ENCODE data around the gene STK32A. TPM values are rescaled to one million over a fixed set of nuclear protein-coding genes. Genes with fewer than 3 reads are reported as not detected.
"Not testable (repeated sequence)": the region's sequence is repeated elsewhere in the genome, so short reads cannot be mapped to it uniquely, and the experiment has no call there.

STK32A gene
- total RNA-seq, 1 experiment from 2014 or later, result not detected

DNA sequence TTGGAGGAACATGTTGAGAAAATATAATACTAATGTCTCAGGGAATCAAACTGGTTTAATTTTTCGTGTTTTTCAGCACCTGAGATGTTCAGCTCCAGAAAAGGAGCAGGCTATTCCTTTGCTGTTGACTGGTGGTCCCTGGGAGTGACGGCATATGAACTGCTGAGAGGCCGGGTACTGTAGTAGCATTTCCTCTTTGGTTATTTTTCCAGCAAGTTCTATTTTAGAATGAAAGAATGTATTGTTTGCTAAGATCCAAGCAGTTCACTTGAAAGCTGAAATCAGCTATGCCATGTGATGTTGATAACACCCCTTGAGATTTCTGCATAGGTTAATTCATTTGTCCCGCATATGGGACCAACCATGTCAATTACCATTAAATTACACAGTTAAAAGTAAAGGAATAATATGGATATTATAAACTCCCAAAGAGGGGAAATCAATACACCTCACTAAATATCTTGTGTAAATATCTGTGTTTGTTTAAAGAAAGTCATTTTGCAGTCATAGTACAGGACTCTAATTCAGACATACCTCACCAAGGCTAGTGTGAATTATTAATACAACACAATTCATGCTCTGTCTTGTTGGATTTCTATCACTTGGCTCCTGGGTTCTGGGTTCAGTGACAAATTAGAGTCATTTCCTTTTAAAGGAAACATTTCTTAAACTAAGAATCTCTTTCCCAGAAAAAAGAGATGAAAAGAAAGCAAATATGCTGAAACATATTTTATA lies 126.8 kb downstream of the STK32A start:
- BruUV-seq (replicated peaks), result no TSS peak
- no peaks in the 10 kb centered on the region for H3K9me3 ChIP-seq (ENCODE audit: control insufficient read depth, insufficient read depth, low read depth, low read length)
- TF ChIP-seq TCF7L2 (IDR thresholded peaks at IDR 0.05; ENCODE audit: low read depth, low read length) (no peak), SIN3A (IDR thresholded peaks at IDR 0.05; ENCODE audit: borderline replicate concordance, insufficient read depth, low read depth, low read length) (no peak), POLR2AphosphoS5 (IDR thresholded peaks at IDR 0.05; ENCODE audit: low read depth, low read length) (no peak)
- TF ChIP-seq, protein P1, sequence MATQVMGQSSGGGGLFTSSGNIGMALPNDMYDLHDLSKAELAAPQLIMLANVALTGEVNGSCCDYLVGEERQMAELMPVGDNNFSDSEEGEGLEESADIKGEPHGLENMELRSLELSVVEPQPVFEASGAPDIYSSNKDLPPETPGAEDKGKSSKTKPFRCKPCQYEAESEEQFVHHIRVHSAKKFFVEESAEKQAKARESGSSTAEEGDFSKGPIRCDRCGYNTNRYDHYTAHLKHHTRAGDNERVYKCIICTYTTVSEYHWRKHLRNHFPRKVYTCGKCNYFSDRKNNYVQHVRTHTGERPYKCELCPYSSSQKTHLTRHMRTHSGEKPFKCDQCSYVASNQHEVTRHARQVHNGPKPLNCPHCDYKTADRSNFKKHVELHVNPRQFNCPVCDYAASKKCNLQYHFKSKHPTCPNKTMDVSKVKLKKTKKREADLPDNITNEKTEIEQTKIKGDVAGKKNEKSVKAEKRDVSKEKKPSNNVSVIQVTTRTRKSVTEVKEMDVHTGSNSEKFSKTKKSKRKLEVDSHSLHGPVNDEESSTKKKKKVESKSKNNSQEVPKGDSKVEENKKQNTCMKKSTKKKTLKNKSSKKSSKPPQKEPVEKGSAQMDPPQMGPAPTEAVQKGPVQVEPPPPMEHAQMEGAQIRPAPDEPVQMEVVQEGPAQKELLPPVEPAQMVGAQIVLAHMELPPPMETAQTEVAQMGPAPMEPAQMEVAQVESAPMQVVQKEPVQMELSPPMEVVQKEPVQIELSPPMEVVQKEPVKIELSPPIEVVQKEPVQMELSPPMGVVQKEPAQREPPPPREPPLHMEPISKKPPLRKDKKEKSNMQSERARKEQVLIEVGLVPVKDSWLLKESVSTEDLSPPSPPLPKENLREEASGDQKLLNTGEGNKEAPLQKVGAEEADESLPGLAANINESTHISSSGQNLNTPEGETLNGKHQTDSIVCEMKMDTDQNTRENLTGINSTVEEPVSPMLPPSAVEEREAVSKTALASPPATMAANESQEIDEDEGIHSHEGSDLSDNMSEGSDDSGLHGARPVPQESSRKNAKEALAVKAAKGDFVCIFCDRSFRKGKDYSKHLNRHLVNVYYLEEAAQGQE (IDR thresholded peaks at IDR 0.05; ENCODE audit: insufficient read depth in 1 of 2, low read depth in 2 of 2, low read length in 1 of 2), result no peak
- TF ChIP-seq, protein P2, sequence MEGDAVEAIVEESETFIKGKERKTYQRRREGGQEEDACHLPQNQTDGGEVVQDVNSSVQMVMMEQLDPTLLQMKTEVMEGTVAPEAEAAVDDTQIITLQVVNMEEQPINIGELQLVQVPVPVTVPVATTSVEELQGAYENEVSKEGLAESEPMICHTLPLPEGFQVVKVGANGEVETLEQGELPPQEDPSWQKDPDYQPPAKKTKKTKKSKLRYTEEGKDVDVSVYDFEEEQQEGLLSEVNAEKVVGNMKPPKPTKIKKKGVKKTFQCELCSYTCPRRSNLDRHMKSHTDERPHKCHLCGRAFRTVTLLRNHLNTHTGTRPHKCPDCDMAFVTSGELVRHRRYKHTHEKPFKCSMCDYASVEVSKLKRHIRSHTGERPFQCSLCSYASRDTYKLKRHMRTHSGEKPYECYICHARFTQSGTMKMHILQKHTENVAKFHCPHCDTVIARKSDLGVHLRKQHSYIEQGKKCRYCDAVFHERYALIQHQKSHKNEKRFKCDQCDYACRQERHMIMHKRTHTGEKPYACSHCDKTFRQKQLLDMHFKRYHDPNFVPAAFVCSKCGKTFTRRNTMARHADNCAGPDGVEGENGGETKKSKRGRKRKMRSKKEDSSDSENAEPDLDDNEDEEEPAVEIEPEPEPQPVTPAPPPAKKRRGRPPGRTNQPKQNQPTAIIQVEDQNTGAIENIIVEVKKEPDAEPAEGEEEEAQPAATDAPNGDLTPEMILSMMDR (IDR thresholded peaks at IDR 0.05), result no peak
- in situ Hi-C loops (cut with HindIII; ENCODE audit: low pct_unique_long_range_greater_than_20kb, low sequenced_read_pairs), result loop anchor here (25.0 kb wide), 1 partner anchor 824 kb away; no protein-coding TSS in a partner anchor
- no peak overlapping the region for H3K4me3 ChIP-seq (ENCODE audit: low read depth in 2 of 2, low read length in 2 of 2)
- DNase-seq (ENCODE audit: low read depth, low spot score), result no peak
- H3K27ac ChIP-seq (ENCODE audit: low read length), result no peak overlapping the region
- no peaks in the 10 kb centered on the region for H3K4me1 ChIP-seq (ENCODE audit: control insufficient read depth, insufficient read depth, low read length)
- intact Hi-C loops (cut with micrococcal nuclease; ENCODE audit: unreplicated experiment), result loop anchor here (10.0 kb wide), 1 partner anchor 827 kb away; no protein-coding TSS in a partner anchor
- no peak for ATAC-seq
- H3K36me3 ChIP-seq (ENCODE audit: control insufficient read depth, insufficient read depth, low read length), result no peaks in the 10 kb centered on the region
- ChIA-PET POLR2A (no interaction called here), CTCF (no interaction called here)
- no peaks in the 10 kb centered on the region for H3K27me3 ChIP-seq (ENCODE audit: control insufficient read depth, insufficient read depth, low read length)

DNA sequence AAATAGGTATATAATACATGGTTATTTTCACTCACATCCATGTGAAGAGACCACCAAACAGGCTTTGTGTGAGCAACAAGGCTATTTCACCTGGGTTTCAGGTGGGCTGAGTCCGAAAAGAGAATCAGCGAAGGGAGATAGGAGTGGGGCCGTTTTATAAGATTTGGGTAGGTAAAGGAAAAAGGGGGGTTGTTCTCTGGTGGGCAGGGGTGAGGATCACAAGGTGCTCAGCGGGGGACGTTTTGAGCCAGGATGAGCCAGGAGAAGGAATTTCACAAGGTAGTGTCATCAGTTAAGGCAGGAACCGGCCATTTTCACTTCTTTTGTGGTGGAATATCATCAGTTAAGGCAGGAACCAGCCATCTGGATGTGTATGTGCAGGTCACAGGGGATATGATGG lies 132.6 kb downstream of the STK32A start:
- H3K27me3 ChIP-seq (ENCODE audit: control insufficient read depth, insufficient read depth, low read length); BruUV-seq (replicated peaks); CTCF ChIA-PET; H3K9me3 ChIP-seq (ENCODE audit: control insufficient read depth, insufficient read depth, low read depth, low read length); H3K36me3 ChIP-seq (ENCODE audit: control insufficient read depth, insufficient read depth, low read length); H3K27ac ChIP-seq (ENCODE audit: low read length); DNase-seq (ENCODE audit: low read depth, low spot score); ATAC-seq; H3K4me1 ChIP-seq (ENCODE audit: control insufficient read depth, insufficient read depth, low read length); H3K4me3 ChIP-seq (ENCODE audit: low read depth in 2 of 2, low read length in 2 of 2): not testable (repeated sequence)
- in situ Hi-C loops (cut with HindIII; ENCODE audit: low pct_unique_long_range_greater_than_20kb, low sequenced_read_pairs) (loop anchor here (25.0 kb wide), 1 partner anchor 830 kb away; no protein-coding TSS in a partner anchor), intact Hi-C loops (cut with micrococcal nuclease; ENCODE audit: unreplicated experiment) (loop anchor here (5.0 to 10.0 kb wide), 2 partner anchors 145 to 833 kb away; no protein-coding TSS in a partner anchor)
- POLR2A ChIA-PET, result interaction anchor here (0.6 kb wide), 1 partner anchor 17 kb away, joined by 3 read pairs; no protein-coding TSS in a partner anchor
